Testis (tissue), 2 donors: ENCODE data around the gene P2RX5.

Experiments
- POLR2A ChIP-seq: fragments of 450-650 bp; IDR thresholded peaks from one replicate; pipeline ENCODE4 v1.6.1; 2017; ENCODE audit warnings: antibody characterized with exemption, mild to moderate bottlenecking, moderate library complexity
- TF ChIP-seq, protein P1 (sequence below), 3 experiments: fragments of 450-650 bp in 2 of 3; fragments of 200-600 bp in 1 of 3; sonication (generic) in 1 of 3; IDR thresholded peaks; one replicate each; pipeline ENCODE4 v1.5.1; 2016 to 2019; ENCODE audit warnings: antibody characterized with exemption in 3 of 3, mild to moderate bottlenecking in 2 of 3, moderate library complexity in 1 of 3

DNA sequence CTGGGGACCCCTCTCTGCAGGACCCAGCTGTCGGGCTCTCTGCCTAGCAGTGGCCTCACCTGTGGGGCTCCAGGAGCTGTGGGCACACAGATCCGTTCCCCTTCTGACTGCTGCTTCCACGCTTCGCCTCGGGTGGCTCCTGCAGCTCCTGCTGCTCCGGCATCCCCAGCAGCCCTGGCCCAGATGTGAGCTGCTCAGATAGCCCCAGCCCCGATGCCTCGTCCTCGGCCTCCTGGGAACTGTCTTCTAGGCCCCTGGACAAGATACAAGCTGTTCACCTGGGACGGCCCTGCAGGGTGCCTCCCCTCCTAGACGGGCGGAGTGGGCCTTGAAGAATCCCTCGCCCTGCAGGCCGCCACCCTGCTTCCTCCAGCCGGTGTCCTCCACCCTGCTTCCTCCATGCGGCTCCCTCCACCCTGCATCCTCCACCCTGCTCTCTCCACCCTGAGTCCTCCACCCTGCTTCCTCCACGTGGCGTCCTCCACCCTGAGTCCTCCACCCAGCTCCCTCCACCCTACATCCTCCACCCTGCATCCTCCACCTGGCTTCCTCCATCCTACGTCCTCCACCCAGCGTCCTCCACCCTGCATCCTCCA, 16.3 kb downstream of the P2RX5 start:
- TF ChIP-seq POLR2A, result no peak
- TF ChIP-seq, protein P1, sequence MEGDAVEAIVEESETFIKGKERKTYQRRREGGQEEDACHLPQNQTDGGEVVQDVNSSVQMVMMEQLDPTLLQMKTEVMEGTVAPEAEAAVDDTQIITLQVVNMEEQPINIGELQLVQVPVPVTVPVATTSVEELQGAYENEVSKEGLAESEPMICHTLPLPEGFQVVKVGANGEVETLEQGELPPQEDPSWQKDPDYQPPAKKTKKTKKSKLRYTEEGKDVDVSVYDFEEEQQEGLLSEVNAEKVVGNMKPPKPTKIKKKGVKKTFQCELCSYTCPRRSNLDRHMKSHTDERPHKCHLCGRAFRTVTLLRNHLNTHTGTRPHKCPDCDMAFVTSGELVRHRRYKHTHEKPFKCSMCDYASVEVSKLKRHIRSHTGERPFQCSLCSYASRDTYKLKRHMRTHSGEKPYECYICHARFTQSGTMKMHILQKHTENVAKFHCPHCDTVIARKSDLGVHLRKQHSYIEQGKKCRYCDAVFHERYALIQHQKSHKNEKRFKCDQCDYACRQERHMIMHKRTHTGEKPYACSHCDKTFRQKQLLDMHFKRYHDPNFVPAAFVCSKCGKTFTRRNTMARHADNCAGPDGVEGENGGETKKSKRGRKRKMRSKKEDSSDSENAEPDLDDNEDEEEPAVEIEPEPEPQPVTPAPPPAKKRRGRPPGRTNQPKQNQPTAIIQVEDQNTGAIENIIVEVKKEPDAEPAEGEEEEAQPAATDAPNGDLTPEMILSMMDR (IDR thresholded peaks at IDR 0.05), result no peak
